ENCODE data around the gene PKDCC.
"Not testable (repeated sequence)": the region's sequence is repeated elsewhere in the genome, so short reads cannot be mapped to it uniquely, and the experiment has no call there.

The PKDCC gene

DNA sequence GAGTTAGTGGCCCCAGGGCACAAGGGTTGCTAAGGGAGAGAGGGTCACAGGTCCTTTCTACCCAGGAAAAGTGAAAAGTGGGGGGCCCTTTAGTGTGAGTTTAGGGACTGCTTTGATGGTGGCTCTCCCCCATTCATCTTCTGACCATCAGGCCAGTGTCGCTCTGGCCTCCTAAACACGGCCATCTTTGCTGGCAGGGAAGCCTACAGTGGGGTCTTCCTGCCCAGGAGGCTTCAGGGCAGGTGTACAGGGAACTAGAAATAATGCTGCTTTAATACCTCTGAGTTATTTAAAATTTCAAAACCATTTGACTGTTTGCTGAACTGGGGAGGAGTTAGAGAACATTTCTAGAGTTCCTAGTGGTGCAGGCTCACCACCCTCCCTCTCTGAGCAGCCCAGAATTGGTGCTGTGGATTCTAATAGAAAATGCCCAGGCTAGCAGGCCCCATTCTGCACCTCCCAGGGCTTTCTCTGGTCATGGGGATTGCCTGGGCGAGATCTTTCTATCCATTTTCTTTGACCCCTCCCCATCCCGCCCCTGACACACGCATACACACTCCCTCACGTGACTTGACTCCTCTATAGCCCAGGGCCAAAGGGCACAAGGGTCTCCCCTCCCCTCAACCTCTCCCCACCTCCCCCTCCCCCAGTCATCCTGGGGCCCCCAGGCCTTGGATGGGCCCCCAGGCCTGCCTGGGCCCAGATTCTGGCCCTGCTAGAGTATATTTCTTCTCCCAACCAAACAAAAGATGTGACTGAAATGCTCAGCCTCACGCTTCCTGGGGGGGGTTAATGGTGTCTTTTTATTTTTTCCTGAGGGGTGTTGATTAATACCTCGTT lies 3.1 kb downstream of the PKDCC start:
- no peak for DNase-seq

DNA sequence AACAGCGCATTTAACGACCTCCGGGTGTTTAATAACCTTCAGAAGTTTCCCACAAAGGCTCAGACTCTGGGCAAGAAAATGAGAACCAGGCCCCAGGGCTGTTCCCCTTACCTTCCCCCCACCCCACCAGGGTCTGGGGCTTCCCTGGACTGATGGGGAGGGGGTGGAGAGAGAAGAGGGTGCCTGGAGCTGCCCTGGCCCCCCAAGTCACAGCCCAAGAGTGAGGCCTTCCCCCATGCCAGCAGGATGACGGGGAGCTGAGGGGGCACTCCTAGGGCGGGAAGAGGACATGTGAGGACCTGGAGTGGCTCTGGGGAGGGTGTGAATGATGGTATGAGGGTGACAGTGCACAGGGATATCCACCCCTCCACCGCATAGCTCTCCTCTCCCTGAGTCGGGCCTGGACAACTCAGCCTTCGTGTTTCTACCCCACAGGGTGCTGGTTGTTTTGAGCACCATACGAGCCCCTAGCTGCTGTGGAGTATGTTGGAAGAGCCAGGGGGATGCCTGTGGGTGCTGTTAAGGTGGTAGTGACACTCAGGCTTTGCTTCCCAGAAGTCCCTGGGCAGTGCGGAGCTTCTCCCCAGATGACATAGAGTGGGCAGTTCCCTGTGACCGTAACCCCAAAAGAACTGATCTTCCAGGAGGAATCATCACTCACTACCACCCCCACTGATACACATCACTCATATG lies 3.9 kb downstream of the PKDCC start:
- no peak for DNase-seq

DNA sequence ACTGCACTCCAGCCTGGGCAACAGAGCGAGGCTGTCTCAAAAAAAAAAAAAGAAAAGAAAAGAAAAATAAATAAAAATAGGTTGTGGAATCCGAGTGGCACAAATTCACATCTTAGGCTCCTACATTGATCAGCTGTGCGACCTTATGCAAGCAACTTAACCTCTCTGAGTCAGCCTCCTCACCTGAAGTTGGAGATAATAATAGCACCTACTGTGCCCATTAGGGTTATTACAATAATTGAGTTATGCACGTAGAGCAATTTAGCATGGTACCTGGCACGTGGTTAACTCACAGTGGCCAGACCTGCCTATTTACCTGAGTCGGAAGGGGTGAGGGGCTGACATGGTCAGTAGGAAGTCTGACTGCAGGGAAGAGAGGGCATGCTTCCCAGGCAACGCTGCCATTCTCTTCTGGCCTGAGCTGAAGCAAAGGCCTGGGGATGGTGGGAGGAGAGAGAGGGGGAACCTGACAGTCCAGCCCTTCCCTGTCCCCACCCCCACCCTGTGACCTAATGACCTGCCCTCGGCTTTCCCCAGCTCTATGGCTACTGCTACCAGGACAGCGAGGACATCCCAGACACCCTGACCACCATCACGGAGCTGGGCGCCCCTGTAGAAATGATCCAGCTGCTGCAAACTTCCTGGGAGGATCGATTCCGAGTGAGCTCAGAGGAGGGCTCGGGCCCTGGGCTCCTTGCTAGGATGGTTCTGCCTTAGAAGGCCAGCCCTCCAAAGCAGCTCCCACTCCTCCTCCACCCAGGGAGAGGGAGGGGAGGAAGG lies 5.1 kb downstream of the PKDCC start:
- no peak for DNase-seq

DNA sequence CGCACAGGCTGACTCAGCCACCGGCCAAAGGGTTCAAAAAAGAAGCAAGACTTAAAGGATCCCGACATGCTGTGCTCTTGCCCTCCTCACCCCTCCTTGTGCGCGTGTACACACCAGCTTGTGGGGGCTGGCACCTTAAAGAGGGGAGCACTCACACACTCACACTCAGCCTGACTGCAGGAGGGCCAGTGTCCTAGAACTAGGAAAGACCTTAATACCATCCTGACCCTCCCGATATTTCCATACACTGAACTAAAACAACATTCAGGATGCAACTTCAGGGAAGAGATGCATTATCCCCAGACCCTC lies 5.6 kb downstream of the PKDCC start:
- DNase-seq = no peak

DNA sequence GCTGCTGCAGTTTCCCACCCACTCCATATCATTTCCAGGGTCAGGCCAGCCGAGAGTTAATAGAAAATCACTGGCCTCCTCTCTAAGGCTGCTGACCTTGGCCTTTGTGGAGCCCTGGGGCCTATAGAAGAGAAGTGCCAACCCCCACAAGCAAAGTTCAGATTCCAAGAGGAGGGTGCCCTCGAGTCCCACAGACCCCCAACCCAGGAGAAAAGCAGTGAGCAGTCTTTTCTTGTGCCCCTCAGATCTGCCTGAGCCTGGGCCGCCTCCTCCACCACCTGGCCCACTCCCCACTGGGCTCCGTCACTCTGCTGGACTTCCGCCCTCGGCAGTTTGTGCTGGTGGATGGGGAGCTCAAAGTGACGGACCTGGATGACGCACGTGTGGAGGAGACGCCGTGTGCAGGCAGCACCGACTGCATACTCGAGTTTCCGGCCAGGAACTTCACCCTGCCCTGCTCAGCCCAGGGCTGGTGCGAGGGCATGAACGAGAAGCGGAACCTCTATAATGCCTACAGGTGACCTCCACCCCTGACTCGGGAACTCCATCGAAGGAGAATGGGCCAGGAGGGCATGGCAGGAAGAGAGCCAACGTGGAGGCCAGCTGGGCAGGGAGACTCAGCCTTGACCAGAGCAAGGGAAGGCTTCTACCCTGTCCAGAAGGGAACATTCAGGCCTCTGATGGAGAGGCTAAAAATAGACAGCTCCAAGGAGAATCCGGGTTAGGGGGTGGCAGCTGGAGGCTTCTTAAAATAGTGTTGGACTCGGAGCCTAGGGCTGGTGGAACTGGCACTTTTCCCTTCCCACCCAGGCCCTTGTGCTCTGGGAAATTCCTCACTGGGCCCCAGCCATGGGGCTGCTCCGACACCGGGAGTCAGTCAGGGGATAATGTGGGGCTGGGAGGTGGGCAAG lies 6.2 kb downstream of the PKDCC start:
- peak; percentile 43 for DNase-seq

DNA sequence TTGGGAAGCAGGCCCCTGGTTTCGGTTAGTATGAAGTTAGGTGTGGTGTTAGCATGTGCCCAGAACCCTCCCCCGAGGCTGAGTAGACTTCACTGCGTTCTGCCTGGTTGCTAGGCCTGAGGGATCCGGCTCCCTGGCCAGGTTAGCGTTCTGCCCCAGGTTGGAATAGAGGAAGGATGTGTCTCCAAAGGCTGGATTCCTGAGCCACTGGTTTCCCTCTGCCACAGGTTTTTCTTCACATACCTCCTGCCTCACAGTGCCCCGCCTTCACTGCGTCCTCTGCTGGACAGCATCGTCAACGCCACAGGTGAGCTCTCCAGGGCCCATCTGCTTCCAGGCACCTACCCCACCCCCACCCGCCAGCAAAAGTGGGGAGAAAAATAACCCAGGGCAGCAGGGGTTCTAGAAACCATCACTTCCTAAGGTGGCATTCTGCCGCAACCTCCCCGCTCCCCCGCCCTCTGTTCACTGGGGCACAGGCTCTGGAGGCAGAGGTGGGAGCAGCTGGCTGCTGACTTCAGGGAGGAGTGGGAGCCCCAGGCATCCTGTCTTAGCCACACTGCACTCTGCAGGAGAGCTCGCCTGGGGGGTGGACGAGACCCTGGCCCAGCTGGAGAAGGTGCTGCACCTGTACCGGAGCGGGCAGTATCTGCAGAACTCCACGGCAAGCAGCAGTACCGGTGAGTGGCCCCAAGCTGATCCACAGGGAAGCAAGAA lies 7.1 kb downstream of the PKDCC start:
- DNase-seq = no peak

DNA sequence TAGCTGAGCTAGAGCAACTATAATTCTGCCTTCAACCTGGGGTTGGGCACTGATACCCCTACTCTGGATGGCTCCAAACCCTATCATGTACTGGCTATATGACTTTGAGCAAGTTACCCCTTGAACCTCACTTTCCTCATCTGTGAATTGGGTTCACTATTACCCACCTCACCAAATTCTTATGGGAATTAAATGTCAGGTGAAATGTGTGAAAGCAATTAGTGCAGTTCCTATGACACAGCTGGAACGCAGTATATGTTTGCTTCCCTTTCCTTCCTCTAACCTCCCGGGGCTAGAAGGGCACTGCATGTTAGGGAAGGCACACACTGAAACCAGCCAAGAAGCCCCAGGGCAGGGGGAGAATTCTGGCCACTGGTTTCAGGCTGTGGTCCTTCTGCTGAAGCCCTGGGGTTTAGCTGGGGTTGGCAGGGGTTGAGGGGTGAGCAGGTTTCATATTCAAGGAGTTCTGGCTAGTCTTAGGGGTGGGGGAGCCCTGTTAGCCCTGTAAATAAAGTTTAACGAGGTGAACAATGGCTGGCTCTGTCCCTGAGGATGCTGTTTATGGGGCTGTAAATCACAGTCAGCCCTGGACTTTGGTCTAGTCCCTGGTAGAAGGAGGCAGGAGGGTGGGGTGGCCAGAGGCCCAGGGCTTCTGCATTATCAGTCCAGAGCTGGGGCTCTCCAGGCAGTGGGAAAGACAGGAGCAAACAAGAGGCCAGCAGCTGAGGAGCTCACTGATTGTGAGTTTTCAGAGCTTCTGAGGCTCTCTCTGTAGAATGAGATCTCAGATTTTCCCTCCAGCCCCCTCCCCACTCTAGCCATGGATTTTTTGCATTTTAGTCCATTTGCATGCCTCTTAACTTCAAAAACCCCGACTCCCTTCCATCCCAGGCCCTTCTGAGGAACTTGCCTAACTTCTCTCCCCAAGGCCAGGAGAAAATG lies 8.0 kb downstream of the PKDCC start:
- no peak for DNase-seq

DNA sequence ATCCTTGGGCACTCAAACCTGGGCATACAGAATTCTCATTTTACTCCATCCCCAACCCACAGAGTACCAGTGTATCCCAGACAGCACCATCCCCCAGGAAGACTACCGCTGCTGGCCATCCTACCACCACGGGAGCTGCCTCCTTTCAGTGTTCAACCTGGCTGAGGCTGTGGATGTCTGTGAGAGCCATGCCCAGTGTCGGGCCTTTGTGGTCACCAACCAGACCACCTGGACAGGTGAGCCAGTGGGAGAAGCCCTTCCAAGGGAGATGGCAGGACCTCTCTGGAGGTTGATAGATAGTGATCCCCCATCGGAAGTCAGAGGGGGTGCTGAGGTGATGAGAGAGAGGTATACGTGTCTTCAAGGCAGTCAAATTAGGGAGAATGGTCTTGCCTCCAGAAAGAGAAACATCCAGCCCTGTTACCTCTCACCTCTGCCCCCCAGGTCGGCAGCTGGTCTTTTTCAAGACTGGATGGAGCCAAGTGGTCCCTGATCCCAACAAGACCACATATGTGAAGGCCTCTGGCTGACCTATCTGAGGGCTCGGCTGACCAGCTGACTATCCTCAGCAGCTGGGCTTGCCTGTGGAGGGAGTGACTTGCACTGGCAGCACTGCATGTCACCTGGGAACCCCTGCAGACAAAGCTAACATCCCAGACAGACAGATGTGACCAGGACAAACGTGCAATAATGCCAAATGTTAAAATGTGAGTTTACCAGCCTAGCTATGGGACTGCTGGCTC lies 9.5 kb downstream of the PKDCC start:
- DNase-seq = no peak

DNA sequence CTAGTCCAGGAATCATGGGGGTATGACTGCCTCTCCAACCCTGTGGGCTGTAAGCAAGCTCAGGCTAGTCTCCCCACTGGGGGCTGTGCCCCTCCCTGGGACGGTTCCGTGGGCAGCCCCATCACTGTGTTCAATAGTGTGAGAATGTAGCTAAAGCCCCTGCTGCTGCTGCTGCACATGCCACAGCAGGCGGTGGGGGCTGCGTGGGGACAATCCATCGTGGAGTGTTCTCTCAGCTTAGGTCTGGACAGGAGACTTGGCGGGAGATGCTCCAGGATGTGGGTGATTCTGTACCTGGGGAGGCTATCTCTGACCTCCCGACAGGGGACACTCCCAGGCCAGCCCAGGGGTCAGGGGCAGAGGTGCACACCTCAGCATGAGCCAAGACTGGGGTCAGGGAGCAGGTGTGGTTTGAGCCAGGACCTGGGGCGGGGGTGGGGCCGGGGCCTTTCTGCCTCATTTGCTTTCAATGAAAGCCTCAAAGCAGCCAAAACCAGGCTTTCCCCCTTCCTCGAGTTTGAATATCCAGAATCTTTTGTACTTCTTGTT lies 10.2 kb downstream of the PKDCC start:
- DNase-seq = no peak

DNA sequence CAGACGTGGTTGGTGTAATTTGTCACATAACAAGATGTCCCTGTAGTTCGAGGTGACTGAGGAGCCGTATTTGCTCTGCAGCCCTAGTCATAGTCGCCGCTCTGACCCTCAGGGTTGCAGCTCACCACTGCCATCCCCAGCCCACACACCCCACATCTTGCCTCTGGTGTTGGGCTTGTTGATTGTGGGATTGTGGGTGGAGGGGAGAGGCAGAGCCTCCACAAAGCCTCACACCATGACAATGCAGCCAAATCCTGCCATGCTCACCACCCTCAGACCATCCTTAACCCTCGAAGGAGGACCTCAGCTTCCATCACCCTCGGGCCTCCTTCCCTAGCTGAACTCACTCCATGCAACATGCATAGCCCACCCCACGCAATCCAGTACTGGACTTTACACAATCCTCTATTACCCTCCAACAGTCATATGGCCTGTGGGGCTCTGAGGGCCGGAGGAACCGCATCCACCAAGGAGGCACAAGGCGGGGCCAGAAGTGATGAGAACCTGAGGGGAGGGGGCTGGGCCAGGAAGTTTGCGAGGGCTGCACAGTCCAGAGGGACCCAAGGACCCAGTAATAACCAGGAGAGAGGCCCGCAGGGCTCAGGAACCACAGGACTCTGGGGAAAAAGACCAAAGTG lies 11.6 kb downstream of the PKDCC start:
- DNase-seq = no peak

DNA sequence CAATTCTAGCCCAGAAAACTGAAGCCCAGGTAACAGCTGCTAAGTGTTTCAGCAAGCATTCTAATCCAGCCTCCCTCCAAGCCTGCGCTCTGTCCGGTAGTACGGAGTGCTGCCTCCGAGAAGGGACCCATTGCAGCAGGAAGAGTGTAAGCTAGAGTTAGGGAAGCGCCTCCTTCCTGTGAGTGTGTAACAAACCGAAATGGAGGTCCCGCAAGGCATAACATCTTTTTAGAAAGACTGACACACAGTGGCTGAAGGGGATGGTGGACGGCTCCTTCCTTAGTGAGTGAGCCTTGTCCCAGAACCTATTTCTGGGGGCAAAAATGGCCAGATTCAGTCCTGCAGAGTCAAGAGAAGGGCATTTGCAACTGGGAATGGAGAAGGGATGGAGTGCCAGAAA lies 12.2 kb downstream of the PKDCC start:
- DNase-seq = no peak

DNA sequence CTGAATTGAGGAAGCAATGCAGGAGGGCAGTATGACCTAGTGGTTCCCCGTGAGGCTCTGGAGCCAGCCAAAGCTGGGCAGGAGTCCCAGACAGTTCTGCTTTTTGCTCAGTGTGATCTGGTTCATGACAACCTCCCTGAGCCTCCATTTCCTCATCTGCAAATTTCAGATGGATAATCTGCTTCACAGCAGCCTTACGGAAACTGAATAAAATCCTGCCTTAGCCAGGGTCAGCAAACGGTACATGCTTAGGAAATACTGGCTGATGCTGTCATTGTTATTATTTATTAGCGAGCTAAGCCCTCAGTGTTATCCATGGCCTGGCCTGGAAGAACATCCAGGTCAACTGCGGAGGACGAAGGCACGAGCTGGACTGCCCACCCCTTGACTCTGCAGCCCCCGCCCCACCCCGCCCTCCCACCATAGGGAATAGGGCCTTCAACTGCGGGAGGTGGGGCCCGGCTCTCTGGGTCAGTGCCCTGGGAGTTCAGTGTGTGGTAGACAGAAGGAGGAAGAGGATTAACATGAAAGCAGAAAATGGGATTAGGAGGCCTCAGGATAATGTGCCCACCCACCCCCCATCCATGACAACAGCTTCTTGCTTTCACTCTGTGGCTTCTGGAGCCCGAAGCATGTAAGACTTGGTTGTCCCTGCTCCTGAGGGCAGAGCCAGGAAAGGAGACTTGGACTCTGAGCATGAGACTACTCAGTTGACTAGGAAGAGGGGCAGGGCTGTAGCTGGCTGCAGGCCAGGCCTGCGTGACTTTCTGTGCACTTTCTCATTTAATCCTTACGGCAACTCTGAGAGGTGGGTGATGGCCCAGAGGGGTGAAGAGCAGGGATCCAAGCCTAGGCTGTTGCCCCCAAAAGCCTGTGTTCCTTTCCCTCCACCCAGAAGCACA lies 13.1 kb downstream of the PKDCC start:
- peak; percentile 34 for DNase-seq

DNA sequence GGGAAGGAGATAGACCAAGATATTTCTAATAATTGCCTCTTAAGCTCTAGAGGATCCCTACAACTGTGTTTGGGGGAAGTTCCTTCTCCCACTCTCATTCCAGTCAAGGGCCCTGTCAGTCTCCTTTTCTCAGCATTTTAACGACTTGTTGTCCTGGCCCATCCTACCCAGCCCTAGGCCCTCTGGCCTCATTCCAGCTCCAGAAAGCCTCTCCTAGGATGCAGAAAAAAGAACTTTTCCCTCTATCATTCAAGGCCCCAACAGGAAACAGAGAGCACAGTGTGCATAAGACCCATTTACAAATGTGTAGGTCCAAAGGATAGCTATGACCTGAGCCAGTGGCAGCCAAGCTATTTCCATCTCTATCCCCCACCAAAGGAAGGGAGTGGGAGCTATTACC lies 14.0 kb downstream of the PKDCC start:
- no peak for DNase-seq

DNA sequence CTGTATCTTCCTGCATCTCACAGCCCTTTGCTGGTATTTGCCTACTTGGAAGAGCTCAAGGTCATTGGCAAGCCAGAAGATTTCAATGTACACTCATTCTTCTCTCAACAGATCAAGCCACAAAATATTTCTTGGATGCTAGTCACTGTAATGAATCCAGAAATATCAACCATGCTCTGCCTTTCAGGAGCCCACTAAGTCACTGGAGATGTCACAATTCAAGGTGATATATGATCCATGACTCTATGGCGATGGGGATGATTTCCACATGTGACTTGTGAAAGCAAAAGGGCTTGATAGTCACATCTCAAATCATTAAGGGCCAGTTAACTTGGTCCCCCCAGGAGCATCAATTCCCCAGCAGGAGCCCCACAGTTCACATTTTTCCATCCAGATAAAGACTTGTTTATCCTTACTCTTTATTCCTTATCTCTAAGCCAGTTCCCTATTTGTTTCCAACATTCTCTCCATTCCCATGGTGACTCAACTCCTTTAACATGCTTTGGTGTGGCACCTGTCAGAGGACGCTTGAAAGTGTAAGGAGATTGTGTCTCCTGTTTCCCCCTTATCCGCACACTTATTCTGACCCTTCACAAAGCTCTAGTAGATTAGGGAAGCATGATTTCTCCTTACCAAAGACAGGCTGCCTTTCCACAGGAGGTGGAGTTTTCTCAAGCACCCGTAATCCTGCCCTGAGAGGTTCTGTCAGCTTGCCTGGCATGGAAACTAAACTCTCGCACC lies 15.8 kb downstream of the PKDCC start:
- DNase-seq = no peak

DNA sequence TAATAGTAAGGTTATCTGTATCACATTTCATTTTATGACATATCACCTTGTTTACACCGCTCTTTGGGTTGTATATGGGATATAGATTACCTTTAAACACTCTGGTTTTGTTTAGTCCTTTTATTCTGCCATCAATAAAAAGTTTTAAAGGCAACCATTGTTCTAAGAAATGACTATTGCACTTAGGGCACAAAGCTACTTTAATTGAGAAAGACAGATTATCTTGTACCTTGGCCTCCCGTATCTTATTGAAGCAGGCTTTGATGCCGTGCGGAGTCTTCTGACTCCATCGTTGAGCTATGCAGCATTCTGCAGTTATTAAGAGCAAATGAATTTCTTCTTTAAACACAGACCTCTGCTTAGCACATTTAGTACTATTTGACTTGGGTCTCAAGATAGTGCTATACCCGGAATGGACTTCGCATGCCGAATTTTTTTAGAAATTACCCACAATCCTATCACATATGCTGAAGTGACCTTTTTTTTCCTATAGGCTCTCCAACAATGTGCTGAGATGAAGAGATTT lies 16.7 kb downstream of the PKDCC start:
- no peak for DNase-seq

DNA sequence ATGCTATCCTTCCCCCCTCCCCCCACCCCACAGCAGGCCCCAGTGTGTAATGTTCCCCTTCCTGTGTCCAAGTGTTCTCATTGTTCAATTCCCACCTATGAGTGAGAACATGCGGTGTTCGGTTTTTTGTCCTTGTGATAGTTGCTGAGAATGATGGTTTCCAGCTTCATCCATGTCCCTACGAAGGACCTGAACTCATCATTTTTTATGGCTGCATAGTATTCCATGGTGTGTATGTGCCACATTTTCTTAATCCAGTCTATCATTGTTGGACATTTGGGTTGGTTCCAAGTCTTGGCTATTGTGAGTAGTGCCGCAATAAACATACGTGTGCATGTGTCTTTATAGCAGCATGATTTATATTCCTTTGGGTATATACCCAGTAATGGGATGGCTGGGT lies 17.9 kb downstream of the PKDCC start:
- DNase-seq = not testable (repeated sequence)

DNA sequence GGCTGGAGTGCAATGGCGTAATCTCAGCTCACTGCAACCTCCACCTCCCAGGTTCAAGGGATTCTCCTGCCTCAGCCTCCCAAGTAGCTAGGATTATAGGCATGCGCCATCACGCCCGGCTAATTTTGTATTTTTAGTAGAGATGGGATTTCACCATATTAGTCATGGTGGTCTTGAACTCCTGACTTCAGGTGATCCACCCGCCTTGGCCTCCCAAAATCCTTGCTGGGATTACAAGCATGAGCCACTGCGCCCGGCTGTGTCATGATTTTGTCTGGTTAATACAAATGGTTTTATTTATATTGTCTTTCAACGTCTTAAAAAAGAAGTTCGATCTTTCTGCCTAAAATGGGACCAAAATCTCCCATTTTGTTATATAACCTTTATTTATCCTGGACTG lies 19.2 kb downstream of the PKDCC start:
- DNase-seq = not testable (repeated sequence)
